T-helper 1 cell treated with Interleukin-12 subunit alpha and Interleukin-12 subunit beta and Interleukin-4 antibody, amounts not matched to agents 30 ng/mL and 1 ng/mL, for 36 hours (primary cell): ENCODE results near the gene ZNRF1. TPM values are rescaled to one million over a fixed set of nuclear protein-coding genes. Genes with fewer than 3 reads are reported as not detected.
"Not testable (repeated sequence)": the region's sequence is repeated elsewhere in the genome, so short reads cannot be mapped to it uniquely, and the experiment has no call there.

Source experiments
- intact Hi-C: fragments of 100-400 bp; cut with micrococcal nuclease; formaldehyde crosslinking; loops from one replicate; pipeline ENCODE4 v1.15.1; 2024
- total RNA-seq: library from RNA; stranded (reverse); gene quantifications from 2 replicates; pipeline ENCODE4 v1.2.3, GENCODE V29; 2022

Gene ZNRF1
- total RNA-seq, 1 donor from 2014 or later: 49.0 TPM

DNA sequence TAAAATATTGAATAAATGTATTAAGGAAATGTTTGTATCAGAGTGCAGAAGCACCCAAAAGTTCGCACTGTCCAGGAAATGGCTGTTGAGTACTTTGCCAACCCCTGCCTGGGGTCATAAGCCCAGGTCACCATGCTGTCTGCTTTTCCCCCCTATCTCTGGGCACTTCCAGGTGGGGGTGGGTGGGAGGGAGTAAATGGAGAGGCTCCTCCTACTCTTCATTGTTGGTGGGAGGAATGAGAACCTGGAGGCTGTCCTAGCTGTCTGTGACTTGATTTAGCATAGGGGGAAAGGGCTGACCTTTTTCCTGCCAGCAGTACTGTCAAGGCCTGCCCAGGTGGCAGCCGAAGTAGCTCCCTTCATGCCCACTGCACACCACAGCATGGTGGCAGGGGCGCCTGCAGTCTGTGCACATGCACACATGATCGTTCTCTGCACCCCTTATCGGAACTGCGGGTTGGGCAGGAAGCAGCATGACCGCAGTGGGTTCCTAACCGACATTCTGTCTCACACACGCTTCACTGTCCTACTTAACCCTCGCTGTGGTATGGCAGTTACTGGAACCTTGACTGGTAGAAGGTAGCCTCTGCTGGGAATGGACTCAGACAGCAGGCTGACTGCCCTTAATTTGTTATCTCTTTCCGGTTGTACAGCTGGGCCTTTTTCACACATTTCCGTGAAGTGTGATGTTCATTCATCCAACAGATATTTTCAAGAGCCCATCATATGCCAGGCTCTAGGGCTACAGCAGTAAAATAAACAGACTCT, 76.3 kb downstream of the ZNRF1 start:
- intact Hi-C loops: loop anchor here (1.0 to 10.0 kb wide), 7 partner anchors 23 to 570 kb away; partner anchors contain the start of genes KARS1, TERF2IP, WDR59 and ZFP1

- intact Hi-C loops: loop anchor here (1.0 to 10.0 kb wide), 7 partner anchors 23 to 569 kb away; partner anchors contain the start of genes KARS1, TERF2IP, WDR59 and ZFP1
Measured at GRCh38 chr16:75075688-75076268, 77.0 kb downstream of the ZNRF1 start.

DNA sequence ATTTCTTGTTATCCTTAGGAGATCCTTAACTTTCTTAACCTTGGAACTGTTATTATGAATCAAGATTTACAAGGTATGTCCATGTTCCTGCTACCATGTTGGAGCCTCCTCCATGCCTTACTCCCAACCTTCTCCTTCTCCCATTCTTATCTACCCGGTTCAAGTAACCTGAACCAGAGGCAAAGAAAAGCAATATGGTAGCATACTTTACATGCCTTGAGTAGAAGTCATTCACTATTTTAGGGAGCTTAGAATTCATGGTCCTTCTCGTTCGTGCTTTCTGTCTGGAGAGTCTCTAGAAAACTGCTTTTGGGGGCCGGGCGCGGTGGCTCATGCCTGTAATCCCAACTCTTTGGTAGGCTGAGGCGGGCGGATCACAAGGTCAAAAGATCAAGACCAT, 80.1 kb downstream of the ZNRF1 start:
- intact Hi-C loops: loop anchor here (2.0 to 10.0 kb wide), 2 partner anchors 14 to 566 kb away; partner anchors contain the start of genes KARS1 and TERF2IP

- intact Hi-C loops: loop anchor here (2.0 to 10.0 kb wide), 2 partner anchors 15 to 565 kb away; partner anchors contain the start of genes KARS1 and TERF2IP
Measured at GRCh38 chr16:75079346-75079926, 80.6 kb downstream of the ZNRF1 start.

GRCh38 chr16:75080205-75081029, 81.6 kb downstream of the ZNRF1 start:
- intact Hi-C loops: no loop called here

- intact Hi-C loops: no loop called here
Measured at GRCh38 chr16:75081179-75081859, 82.5 kb downstream of the ZNRF1 start.

DNA sequence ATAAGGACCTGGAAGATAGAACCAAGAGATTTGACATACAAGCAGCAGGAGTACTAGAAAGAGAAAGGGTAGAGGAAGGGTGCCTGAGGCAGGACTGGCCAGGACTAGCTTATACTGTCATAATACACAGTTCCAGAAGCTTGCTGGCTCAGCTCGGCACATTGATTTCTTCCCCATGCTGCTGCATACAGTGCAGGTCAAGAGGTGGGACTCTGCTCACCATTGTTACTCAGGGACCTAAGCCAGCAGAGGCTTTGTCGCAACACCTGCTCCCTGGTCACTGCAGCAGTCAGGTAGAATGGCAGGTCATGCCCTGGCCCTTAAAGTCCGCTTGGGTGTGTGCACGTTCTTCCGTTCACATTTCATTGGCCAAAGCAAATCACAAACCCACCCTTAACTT, 85.0 kb downstream of the ZNRF1 start:
- intact Hi-C loops: no loop called here

- intact Hi-C loops: no loop called here
Measured at GRCh38 chr16:75085556-75085955, 86.7 kb downstream of the ZNRF1 start.

DNA sequence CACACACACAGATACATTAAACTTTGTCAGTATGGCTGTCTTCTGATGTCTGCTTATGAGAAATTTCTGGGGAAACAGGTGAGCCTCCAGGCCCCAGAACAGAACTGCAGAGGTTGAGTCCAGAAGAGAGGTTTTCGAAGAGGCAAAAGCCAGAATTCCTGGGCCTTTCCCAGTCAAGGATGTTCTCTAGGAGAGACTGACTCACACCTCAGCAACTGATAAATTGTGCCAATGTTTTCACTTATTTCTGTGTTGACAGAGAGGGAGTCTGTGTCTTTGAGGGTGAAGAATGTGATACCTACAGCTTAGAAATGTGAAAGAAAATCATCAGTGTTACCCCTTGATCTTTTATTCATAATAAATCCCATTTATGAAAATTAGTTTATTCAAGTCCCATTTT, 87.5 kb downstream of the ZNRF1 start:
- intact Hi-C loops: no loop called here

- intact Hi-C loops: no loop called here
Measured at GRCh38 chr16:75086688-75087374, 88.0 kb downstream of the ZNRF1 start.

GRCh38 chr16:75087375-75087979, 88.7 kb downstream of the ZNRF1 start:
- intact Hi-C loops: no loop called here

GRCh38 chr16:75088216-75088615, 89.4 kb downstream of the ZNRF1 start:
- intact Hi-C loops: no loop called here

- intact Hi-C loops: no loop called here
Measured at GRCh38 chr16:75088934-75089333, 90.1 kb downstream of the ZNRF1 start.

DNA sequence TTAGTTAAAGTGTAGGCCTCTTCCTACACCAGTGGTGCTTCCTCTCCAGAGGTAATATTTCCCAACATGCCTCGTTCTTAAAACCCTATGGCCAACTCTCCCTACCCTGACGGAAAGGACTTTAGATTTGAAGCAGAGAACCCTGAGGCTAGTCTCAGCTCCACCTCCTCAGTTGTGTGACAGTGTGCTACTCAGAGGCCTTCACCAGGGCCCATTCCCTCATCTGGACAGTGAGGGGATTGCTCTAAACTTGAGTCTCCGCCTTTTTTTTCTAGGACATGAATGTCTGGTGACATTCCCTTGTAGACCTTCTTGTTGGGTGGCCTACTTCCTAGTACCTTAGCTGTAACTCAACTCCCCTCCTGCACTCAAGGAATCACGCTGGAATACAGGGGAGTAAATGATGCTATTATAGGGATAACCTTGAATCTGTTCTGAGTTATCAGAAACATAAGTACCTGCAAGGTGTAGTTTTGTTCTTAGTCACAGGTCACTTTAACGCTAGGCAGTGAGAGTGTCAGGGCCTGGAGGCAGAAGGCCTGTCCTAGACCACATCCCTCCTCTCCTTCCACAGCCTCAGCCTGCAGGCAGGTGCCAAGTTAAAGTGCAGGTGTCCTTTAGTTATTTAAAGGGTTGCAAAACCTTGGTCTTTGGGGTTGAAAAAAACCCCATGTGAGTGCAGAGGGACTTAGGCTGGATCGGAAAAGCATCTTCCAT, 90.8 kb downstream of the ZNRF1 start:
- intact Hi-C loops: no loop called here

DNA sequence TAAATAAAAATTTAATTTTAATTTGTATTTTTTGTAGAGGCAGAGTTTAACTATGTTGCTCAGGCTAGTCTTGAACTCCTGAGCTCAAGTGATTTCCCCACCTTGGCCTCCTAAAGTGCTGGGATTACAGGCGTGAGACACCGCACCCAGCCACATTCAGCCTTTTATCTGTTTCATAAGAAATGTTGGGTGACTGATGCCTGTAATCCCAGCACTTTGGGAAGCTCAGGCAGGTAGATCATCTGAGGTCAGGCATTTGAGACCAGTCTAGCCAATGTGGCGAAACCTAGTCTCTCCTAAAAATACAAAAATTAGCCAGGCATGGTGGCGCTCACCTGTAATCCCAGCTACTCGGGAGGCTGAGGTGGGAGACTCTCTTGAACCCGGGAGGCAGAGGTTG, 92.1 kb downstream of the ZNRF1 start:
- intact Hi-C loops: not testable (repeated sequence)

GRCh38 chr16:75091619-75092018, 92.8 kb downstream of the ZNRF1 start:
- intact Hi-C loops: not testable (repeated sequence)

DNA sequence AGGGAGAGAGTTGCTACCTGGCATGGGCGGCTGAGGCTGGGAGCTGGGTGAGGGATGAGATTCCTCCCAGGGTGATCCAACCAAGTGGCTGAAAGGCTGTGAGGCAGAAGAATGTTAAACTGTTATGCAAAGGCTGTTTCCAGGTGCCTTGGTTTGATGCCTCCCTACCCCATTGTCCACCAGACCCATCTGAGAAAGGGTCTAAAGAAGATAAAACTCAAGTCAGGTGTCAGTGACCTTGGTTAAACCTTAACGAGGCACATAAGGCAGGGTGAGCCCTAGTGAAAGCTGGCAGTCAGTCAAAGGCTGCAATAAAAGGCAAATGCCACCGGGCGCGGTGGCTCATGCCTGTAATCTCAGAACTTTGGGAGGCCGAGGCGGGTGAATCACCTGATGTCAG, 94.0 kb downstream of the ZNRF1 start:
- intact Hi-C loops: no loop called here

GRCh38 chr16:75093598-75094540, 95.0 kb downstream of the ZNRF1 start:
- intact Hi-C loops: no loop called here
